ENCODE results near the gene IL11. TPM values are rescaled to one million over a fixed set of nuclear protein-coding genes. Genes with fewer than 3 reads are reported as not detected.
A peak's percentile ranks its signal among the peaks of the same experiment; 100 is the strongest.
"Not testable (repeated sequence)": the region's sequence is repeated elsewhere in the genome, so short reads cannot be mapped to it uniquely, and the experiment has no call there.

The IL11 gene
- polyA plus RNA-seq, 1 donor = 0.66 TPM

GRCh38 chr19:55406091-55406825 lies 36.0 kb upstream of the IL11 start:
- Histone ChIP-seq H3K9me3 (ENCODE audit: control insufficient read depth, low read depth, low read length) (no peaks in the 10 kb centered on the region), H3K4me1 (ENCODE audit: control insufficient read depth, insufficient read depth, low read length) (peaks cover 13% of the 10 kb centered on the region), H3K27me3 (ENCODE audit: control insufficient read depth, insufficient read depth, low read length) (no peaks in the 10 kb centered on the region), H3K4me3 (ENCODE audit: low read length) (peak overlapping the region; percentile 66), H3K36me3 (ENCODE audit: control insufficient read depth, insufficient read depth, low read length) (peaks cover 39% of the 10 kb centered on the region), H3K27ac (ENCODE audit: low read length) (no peak overlapping the region)
- WGBS (ENCODE audit: insufficient coverage, low lambda C conversion rate) = no CpG with 5 or more reads among the region's 14 CpGs
- no peak for DNase-seq

DNA sequence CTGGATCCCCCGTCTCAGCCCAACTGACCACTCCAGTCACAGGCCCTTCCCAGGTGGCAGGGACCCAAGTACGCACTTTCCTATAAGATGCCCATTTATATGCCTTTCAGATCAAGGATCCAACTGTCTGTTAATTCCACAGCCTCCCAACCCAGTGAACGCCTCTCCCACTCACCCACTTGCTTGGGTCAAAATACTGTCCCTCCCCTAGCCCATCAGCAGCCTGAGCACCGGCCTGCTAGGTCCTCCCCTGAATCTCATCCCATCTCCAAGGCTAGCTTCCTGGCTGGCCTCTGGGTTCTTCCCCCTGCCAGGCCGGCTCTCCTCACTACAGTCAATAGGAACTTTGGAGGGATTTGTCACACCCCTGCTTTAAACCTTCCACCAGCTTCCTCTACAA lies 35.4 kb upstream of the IL11 start:
- Histone ChIP-seq H3K36me3 (ENCODE audit: control insufficient read depth, insufficient read depth, low read length) (peaks cover 44% of the 10 kb centered on the region), H3K27ac (ENCODE audit: low read length) (no peak overlapping the region), H3K4me3 (ENCODE audit: low read length) (no peak overlapping the region), H3K9me3 (ENCODE audit: control insufficient read depth, low read depth, low read length) (no peaks in the 10 kb centered on the region), H3K27me3 (ENCODE audit: control insufficient read depth, insufficient read depth, low read length) (no peaks in the 10 kb centered on the region), H3K4me1 (ENCODE audit: control insufficient read depth, insufficient read depth, low read length) (peaks cover 13% of the 10 kb centered on the region)
- no peak for DNase-seq
- no CpG with 5 or more reads among the region's 5 CpGs for WGBS (ENCODE audit: insufficient coverage, low lambda C conversion rate)

- Histone ChIP-seq H3K4me3 (ENCODE audit: low read length) (no peak overlapping the region), H3K36me3 (ENCODE audit: control insufficient read depth, insufficient read depth, low read length) (peaks cover 48% of the 10 kb centered on the region), H3K27ac (ENCODE audit: low read length) (no peak overlapping the region), H3K9me3 (ENCODE audit: control insufficient read depth, low read depth, low read length) (no peaks in the 10 kb centered on the region), H3K4me1 (ENCODE audit: control insufficient read depth, insufficient read depth, low read length) (peaks cover 10% of the 10 kb centered on the region), H3K27me3 (ENCODE audit: control insufficient read depth, insufficient read depth, low read length) (no peaks in the 10 kb centered on the region)
- WGBS (ENCODE audit: insufficient coverage, low lambda C conversion rate) = no CpG with 5 or more reads among the region's 2 CpGs
- no peak for DNase-seq
These were observed 32.2 kb upstream of the IL11 start for GRCh38 chr19:55402509-55402908.

DNA sequence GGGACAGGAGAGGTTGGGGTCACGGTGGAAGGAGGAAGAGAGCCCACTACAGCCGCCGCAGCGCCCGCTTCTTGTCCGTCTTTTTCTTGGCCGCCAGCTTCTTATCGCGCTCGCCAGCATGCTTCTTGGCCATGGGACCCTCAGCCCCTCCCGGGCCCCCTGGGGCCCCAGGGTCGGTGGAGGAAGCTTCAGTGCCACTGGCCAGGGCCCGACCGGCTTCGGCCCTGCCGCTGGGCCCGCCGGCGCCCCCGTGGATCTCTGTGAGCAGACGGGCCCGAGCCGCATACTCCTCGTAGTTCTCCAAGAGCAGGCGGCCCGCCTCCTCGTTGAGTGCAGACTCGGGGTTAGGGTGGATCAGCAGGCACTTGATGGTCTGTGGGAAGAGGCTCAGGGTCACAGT lies 31.1 kb upstream of the IL11 start:
- no CpG with 5 or more reads among the region's 28 CpGs for WGBS (ENCODE audit: insufficient coverage, low lambda C conversion rate)
- DNase-seq; H3K9me3 ChIP-seq (ENCODE audit: control insufficient read depth, low read depth, low read length); H3K27me3 ChIP-seq (ENCODE audit: control insufficient read depth, insufficient read depth, low read length); H3K4me1 ChIP-seq (ENCODE audit: control insufficient read depth, insufficient read depth, low read length); H3K27ac ChIP-seq (ENCODE audit: low read length); H3K4me3 ChIP-seq (ENCODE audit: low read length): not testable (repeated sequence)
- H3K36me3 ChIP-seq (ENCODE audit: control insufficient read depth, insufficient read depth, low read length) = peaks cover 46% of the 10 kb centered on the region

GRCh38 chr19:55400281-55401087 lies 30.2 kb upstream of the IL11 start:
- no CpG with 5 or more reads among the region's 14 CpGs for WGBS (ENCODE audit: insufficient coverage, low lambda C conversion rate)
- Histone ChIP-seq H3K27me3 (ENCODE audit: control insufficient read depth, insufficient read depth, low read length) (no peaks in the 10 kb centered on the region), H3K4me1 (ENCODE audit: control insufficient read depth, insufficient read depth, low read length) (no peaks in the 10 kb centered on the region), H3K36me3 (ENCODE audit: control insufficient read depth, insufficient read depth, low read length) (peaks cover 38% of the 10 kb centered on the region), H3K4me3 (ENCODE audit: low read length) (no peak overlapping the region), H3K27ac (ENCODE audit: low read length) (no peak overlapping the region), H3K9me3 (ENCODE audit: control insufficient read depth, low read depth, low read length) (no peaks in the 10 kb centered on the region)
- no peak for DNase-seq

DNA sequence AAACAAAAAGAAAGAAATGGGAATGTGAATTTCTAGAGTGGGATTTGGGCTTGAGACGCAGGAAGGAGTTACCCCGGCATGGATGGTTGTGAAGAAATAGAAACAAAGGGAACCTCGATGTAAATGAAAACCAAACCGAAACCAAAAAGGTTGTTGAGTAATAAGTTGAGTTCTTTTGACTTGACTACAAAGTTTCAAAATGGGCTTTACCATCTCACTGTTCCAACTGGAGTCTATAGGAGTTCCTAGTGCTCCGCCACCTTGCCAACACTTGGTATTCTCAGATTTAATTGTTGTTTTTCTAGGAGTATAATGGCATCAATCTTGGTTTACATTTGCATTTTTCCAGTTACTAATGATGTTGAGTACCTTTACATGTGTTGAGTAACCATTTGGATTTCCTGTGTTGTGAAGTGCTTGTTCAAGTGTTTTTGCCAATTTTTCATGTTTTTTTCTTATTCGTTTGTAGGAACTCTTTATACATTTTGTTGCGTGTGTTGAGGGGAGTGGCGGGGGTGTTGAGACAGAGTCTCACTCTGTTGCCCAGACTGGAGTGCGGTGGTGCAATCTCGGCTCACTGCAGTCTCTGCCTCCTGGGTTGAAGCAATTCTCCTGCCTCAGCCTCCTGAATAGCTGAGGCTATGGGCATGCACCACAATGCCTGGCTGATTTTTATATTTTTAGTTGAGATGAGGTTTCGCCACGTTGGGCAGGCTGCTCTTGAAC lies 28.1 kb upstream of the IL11 start:
- Histone ChIP-seq H3K27ac (ENCODE audit: low read length) (no peak overlapping the region), H3K4me3 (ENCODE audit: low read length) (no peak overlapping the region), H3K27me3 (ENCODE audit: control insufficient read depth, insufficient read depth, low read length) (no peaks in the 10 kb centered on the region), H3K36me3 (ENCODE audit: control insufficient read depth, insufficient read depth, low read length) (peaks cover 29% of the 10 kb centered on the region), H3K4me1 (ENCODE audit: control insufficient read depth, insufficient read depth, low read length) (no peaks in the 10 kb centered on the region), H3K9me3 (ENCODE audit: control insufficient read depth, low read depth, low read length) (no peaks in the 10 kb centered on the region)
- 100% methylated on average over 2 of the region's 12 CpGs for WGBS (ENCODE audit: insufficient coverage, low lambda C conversion rate)
- DNase-seq = no peak

- H3K27me3 ChIP-seq (ENCODE audit: control insufficient read depth, insufficient read depth, low read length) = no peaks in the 10 kb centered on the region
- peaks cover 4% of the 10 kb centered on the region for H3K4me1 ChIP-seq (ENCODE audit: control insufficient read depth, insufficient read depth, low read length)
- no CpG with 5 or more reads among the region's 18 CpGs for WGBS (ENCODE audit: insufficient coverage, low lambda C conversion rate)
- H3K9me3 ChIP-seq (ENCODE audit: control insufficient read depth, low read depth, low read length) = no peaks in the 10 kb centered on the region
- H3K36me3 ChIP-seq (ENCODE audit: control insufficient read depth, insufficient read depth, low read length) = peaks cover 38% of the 10 kb centered on the region
- no peak overlapping the region for H3K27ac ChIP-seq (ENCODE audit: low read length)
- H3K4me3 ChIP-seq (ENCODE audit: low read length) = no peak overlapping the region
- no peak for DNase-seq
These were observed 22.8 kb upstream of the IL11 start for GRCh38 chr19:55392820-55393761.

DNA sequence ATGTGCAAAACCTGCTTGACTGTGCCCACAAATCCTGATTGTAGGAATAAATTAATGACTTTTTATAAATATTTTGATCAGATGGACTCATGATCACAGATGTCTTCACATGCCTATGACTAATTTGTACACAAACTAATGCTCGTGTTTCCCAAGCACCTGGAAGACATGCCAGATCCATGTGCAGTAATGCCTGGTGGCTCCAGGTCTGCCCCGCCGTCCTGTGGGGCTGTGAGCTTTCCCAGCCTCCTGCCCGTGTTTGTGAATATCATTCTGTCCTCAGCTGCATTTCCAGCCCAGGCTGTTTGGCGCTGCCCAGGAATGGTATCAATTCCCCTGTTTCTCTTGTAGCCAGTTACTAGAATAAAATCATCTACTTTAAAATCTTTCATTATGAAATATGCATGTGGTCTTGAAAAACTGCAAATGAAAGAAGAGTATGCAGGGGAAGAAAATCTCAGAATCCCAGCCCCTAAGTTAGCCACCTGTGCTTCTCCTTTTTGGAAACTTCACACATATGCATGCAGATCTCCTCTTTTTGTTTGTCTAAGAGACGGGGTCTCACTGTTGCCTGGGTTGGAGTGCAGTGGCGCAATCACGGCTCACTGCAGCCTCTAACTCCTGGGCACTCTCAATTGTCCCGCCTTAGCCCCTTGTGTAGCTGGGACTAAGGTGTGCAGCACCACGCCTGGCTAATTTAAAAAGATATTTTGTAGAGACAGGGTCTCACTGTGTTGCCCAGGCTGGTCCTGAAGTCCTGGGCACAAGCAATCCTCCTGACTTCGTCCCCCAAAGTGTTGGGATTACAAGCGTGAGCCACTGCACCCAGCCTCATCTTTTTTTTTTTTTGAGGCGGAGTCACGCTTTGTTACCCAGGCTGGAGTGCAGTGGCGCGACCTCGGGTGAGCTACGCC lies 21.7 kb upstream of the IL11 start:
- Histone ChIP-seq H3K36me3 (ENCODE audit: control insufficient read depth, insufficient read depth, low read length) (peaks cover 49% of the 10 kb centered on the region), H3K9me3 (ENCODE audit: control insufficient read depth, low read depth, low read length) (no peaks in the 10 kb centered on the region), H3K27me3 (ENCODE audit: control insufficient read depth, insufficient read depth, low read length) (no peaks in the 10 kb centered on the region), H3K27ac (ENCODE audit: low read length) (no peak overlapping the region), H3K4me1 (ENCODE audit: control insufficient read depth, insufficient read depth, low read length) (peaks cover 15% of the 10 kb centered on the region), H3K4me3 (ENCODE audit: low read length) (no peak overlapping the region)
- no CpG with 5 or more reads among the region's 18 CpGs for WGBS (ENCODE audit: insufficient coverage, low lambda C conversion rate)
- DNase-seq = no peak

GRCh38 chr19:55391191-55391670 lies 21.0 kb upstream of the IL11 start:
- H3K9me3 ChIP-seq (ENCODE audit: control insufficient read depth, low read depth, low read length) = no peaks in the 10 kb centered on the region
- no peak overlapping the region for H3K4me3 ChIP-seq (ENCODE audit: low read length)
- DNase-seq = no peak
- no CpG with 5 or more reads among the region's 12 CpGs for WGBS (ENCODE audit: insufficient coverage, low lambda C conversion rate)
- peaks cover 16% of the 10 kb centered on the region for H3K4me1 ChIP-seq (ENCODE audit: control insufficient read depth, insufficient read depth, low read length)
- peaks cover 49% of the 10 kb centered on the region for H3K36me3 ChIP-seq (ENCODE audit: control insufficient read depth, insufficient read depth, low read length)
- H3K27me3 ChIP-seq (ENCODE audit: control insufficient read depth, insufficient read depth, low read length) = no peaks in the 10 kb centered on the region
- no peak overlapping the region for H3K27ac ChIP-seq (ENCODE audit: low read length)
